ENCODE measurements around the gene KLHDC8A. TPM values are rescaled to one million over a fixed set of nuclear protein-coding genes. Genes with fewer than 3 reads are reported as not detected.

KLHDC8A gene
- total RNA-seq, 6 experiments from 2014 or later, result not detected

DNA sequence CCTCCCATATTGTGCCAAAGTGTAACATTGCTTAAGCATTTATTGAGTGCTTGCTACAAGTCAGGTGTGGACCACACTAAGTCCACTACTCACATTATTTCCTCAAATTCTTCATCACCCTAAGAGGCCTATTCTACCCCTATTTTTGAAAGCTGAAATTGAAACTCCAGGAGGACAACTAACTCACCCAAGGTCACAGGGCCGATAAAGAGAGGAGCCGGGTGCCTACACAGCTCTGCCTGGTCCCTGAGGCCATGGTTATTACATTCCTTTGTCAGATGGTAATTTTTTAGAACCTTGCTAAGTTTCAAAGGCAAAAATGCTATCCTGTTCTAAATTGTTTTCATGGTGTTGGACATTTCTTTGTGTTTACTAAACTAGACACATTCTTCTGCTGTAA is 24.2 kb upstream of the KLHDC8A start:
- Mint-ChIP-seq H3K27ac (no peak overlapping the region), H3K4me1 (ENCODE audit: low read depth) (peaks cover 13% of the 10 kb centered on the region), H3K9me3 (no peaks in the 10 kb centered on the region), H3K36me3 (ENCODE audit: low read depth) (no peaks in the 10 kb centered on the region), H3K4me3 (no peak overlapping the region), H3K27me3 (ENCODE audit: insufficient read depth) (peaks cover 23% of the 10 kb centered on the region)
- TF ChIP-seq, protein P1, sequence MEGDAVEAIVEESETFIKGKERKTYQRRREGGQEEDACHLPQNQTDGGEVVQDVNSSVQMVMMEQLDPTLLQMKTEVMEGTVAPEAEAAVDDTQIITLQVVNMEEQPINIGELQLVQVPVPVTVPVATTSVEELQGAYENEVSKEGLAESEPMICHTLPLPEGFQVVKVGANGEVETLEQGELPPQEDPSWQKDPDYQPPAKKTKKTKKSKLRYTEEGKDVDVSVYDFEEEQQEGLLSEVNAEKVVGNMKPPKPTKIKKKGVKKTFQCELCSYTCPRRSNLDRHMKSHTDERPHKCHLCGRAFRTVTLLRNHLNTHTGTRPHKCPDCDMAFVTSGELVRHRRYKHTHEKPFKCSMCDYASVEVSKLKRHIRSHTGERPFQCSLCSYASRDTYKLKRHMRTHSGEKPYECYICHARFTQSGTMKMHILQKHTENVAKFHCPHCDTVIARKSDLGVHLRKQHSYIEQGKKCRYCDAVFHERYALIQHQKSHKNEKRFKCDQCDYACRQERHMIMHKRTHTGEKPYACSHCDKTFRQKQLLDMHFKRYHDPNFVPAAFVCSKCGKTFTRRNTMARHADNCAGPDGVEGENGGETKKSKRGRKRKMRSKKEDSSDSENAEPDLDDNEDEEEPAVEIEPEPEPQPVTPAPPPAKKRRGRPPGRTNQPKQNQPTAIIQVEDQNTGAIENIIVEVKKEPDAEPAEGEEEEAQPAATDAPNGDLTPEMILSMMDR (IDR thresholded peaks at IDR 0.05), result no peak
- DNase-seq, result no peak

DNA sequence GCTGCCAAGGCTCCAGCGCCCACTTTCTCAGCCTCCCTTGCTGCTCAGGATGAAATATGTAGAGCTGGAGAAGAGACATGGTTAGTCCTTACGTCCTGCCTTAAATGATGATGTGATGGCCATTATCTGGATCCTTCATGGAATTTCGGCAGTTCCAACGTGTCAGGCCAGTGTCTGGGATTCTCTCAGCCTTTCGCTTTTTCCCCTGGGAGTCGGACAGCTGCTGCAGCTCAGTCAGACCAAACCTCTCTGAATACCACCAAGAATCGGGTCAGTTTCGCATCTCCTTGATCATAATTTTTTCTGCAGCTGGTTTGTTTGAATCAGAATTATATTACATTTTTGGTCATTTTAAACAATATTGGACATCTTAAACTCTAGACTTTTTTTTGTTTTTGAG is 22.3 kb upstream of the KLHDC8A start:
- Mint-ChIP-seq H3K36me3 (ENCODE audit: low read depth) (no peaks in the 10 kb centered on the region), H3K9me3 (no peaks in the 10 kb centered on the region), H3K27me3 (ENCODE audit: insufficient read depth) (peaks cover 13% of the 10 kb centered on the region), H3K4me3 (no peak overlapping the region), H3K4me1 (ENCODE audit: low read depth) (peaks cover 31% of the 10 kb centered on the region), H3K27ac (no peak overlapping the region)
- TF ChIP-seq, protein P1 (IDR thresholded peaks at IDR 0.05), result no peak
- no peak for DNase-seq

GRCh38 chr1:205377355-205377754 is 20.6 kb upstream of the KLHDC8A start:
- Mint-ChIP-seq H3K9me3 (no peaks in the 10 kb centered on the region), H3K4me1 (ENCODE audit: low read depth) (peaks cover 48% of the 10 kb centered on the region), H3K4me3 (no peak overlapping the region), H3K36me3 (ENCODE audit: low read depth) (no peaks in the 10 kb centered on the region), H3K27ac (no peak overlapping the region), H3K27me3 (ENCODE audit: insufficient read depth) (peaks cover 13% of the 10 kb centered on the region)
- DNase-seq, result no peak
- TF ChIP-seq, protein P1 (IDR thresholded peaks at IDR 0.05), result no peak

DNA sequence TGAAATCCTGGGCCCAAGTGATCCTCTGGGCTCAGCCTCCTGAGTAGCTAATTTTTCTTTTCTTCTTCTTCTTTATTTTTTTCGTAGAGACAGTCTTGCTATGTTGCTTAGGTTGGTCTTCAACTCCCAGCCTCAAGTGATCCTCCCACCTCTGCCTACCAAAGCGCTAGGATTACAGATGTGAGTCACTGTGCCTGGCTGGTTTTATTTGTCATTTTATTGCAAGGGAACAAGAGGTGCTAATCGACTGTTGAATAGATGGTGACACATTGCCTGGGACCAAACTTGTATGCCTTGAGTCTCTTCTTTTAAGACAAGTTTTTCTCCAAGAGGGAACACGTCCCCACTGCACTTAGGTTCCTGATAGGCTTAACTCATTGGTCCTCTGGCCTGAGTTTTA is 20.0 kb upstream of the KLHDC8A start:
- no peaks in the 10 kb centered on the region; the same call in 1 of the 2 replicates for H3K9me3 Mint-ChIP-seq
- H3K4me3 Mint-ChIP-seq, result no peak overlapping the region
- peaks cover 54% of the 10 kb centered on the region for H3K4me1 Mint-ChIP-seq (ENCODE audit: low read depth)
- peak; percentile 44 for DNase-seq
- H3K27me3 Mint-ChIP-seq (ENCODE audit: insufficient read depth), result peaks cover 9% of the 10 kb centered on the region
- H3K27ac Mint-ChIP-seq, result no peak overlapping the region
- TF ChIP-seq, protein P1 (IDR thresholded peaks at IDR 0.05), result no peak
- no peaks in the 10 kb centered on the region for H3K36me3 Mint-ChIP-seq (ENCODE audit: low read depth)

DNA sequence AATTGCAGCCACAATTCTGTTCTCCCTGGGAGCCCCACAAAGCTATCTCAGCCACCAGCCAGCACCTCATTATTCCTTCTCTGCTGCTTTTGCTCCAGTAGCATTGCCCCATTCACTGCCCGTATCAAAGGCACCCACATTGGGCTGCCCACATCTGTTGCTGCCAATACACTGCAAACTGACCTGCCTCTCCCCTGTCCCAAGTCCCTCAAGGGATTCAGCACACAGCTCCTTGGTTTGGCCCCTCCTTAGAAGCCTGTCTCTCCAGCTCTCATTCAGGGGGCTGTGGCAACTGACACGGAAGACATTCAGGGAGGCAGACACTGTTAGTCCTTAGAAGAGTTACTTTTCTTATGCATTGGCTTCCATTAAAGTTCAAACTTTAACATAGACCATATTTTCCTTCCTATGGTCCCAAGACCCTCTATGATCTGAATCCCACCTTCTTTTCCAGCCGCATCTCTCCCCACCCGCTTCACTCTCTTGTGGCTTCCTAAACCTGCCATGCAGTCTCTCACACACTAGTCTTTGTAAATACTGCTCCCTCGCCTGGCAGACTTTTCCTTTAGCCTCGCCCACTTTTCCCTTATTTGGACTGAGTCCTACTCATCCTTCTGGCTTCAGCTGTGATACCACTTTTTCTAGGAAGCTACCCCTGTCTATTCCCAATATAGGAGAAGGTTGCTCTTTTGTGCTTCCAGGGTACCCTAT is 19.3 kb upstream of the KLHDC8A start:
- TF ChIP-seq, protein P1 (IDR thresholded peaks at IDR 0.05), result no peak
- peak overlapping the region; percentile 44 for H3K4me3 Mint-ChIP-seq
- peaks cover 56% of the 10 kb centered on the region for H3K4me1 Mint-ChIP-seq (ENCODE audit: low read depth)
- no peaks in the 10 kb centered on the region for H3K36me3 Mint-ChIP-seq (ENCODE audit: low read depth)
- no peak overlapping the region for H3K27ac Mint-ChIP-seq
- no peaks in the 10 kb centered on the region; the same call in 1 of the 2 replicates for H3K9me3 Mint-ChIP-seq
- H3K27me3 Mint-ChIP-seq (ENCODE audit: insufficient read depth), result peaks cover 7% of the 10 kb centered on the region
- DNase-seq, result peak; percentile 62

Measured in HFFc6 (cell line).